ENCODE measurements around the gene HLA-DQA1.

GRCh38 chr6:32668226-32668747, 31.1 kb downstream of the HLA-DQA1 start:
- no peak for TF ChIP-seq CTCF (IDR thresholded peaks at IDR 0.05)
- no peak for TF ChIP-seq POLR2A (IDR thresholded peaks at IDR 0.05)
